GM12801 (cell line): ENCODE data around the gene MAB21L3.

Experiments
- TF ChIP-seq, protein P1 (sequence below): IDR thresholded peaks from one replicate; pipeline ENCODE4 v1.5.1; 2011; ENCODE audit warnings: control low read depth; ENCODE audit not compliant: insufficient read length; ENCODE audit errors: extremely low read depth

The MAB21L3 gene

DNA sequence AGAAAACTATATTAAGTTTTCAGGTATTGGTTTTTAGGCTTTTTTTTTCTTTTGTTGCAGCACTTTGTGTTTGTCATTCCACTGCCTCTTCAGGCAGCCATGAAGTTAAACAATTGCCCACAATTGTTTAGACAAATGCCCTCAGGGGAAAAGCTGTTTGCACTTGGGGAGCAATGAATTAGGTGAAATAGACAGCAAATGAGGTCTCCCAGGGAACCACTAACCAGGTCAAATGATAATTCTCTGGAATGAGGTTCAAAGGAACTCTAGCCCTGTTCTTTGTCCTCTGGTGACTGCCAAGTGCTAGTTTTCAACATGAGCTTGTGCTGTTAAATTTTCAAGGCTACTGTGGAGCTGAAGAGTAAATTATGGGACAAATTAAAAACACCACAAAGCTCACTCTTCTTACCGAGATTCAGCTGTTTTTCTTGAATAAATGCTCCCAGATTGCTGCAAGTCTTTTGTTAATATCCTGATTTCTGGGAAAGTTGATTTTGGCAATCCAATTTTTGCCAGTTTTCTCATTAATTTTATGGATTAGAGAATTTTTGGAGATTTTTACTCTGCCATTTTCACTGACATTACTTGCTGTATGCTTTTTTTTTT lies 15.1 kb upstream of the MAB21L3 start:
- TF ChIP-seq, protein P1, sequence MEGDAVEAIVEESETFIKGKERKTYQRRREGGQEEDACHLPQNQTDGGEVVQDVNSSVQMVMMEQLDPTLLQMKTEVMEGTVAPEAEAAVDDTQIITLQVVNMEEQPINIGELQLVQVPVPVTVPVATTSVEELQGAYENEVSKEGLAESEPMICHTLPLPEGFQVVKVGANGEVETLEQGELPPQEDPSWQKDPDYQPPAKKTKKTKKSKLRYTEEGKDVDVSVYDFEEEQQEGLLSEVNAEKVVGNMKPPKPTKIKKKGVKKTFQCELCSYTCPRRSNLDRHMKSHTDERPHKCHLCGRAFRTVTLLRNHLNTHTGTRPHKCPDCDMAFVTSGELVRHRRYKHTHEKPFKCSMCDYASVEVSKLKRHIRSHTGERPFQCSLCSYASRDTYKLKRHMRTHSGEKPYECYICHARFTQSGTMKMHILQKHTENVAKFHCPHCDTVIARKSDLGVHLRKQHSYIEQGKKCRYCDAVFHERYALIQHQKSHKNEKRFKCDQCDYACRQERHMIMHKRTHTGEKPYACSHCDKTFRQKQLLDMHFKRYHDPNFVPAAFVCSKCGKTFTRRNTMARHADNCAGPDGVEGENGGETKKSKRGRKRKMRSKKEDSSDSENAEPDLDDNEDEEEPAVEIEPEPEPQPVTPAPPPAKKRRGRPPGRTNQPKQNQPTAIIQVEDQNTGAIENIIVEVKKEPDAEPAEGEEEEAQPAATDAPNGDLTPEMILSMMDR = no peak

DNA sequence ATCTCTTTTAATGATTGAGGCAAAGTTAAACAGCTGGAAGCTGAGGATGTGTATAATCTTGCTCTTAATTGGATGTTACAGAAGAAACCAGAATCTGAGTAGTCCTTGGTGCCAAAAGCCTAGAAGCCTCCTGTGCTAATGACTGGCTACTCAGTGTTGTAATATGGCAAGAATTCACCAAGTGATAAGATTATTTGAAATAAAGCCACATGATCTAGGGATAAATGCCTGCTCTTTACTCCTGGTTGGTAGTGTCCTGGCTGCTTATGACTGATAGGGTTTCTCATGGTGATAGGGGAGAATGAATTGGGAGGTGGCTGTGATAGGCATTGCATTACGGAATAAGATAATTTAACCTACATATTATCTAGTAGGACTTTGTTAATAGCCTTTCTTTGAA lies 13.6 kb upstream of the MAB21L3 start:
- TF ChIP-seq, protein P1 = no peak

DNA sequence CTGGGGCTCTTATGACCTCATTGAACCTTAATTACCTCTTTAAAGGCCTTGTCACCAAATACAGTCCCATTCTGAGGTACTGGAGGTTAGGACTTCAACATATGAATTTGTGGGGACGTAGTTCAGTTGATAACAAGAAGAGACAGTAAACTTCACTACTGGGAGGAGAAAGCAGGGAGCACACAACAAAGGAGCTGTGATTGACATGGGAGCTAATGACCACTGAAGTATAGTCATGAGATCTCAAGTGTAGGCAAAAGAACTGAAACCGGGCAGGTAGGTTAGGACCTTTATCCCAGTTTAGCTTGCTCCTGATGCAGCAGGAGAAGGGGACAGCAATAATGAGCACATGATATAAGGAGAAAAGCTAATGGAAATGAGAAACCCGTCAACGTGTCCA lies 11.8 kb upstream of the MAB21L3 start:
- TF ChIP-seq, protein P1 = no peak

DNA sequence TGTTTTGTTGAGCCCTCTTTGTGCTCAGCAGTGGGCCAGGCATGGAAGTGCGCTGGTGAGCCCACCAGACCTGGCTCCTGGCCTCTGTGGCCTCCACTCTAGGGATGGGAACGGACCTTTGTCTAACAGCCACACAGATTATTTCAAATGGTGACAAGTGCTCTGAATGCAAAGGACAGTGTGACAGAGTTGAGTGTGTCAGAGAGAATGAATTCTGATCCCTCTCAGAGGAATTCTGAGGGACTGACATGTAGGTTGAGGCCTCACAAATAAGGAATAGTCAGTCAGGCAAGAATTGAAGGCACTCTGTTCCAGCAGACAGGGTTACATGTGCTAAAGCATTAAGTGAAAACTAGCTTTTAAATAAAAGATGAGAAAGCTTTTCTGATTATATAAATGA lies 11.3 kb upstream of the MAB21L3 start:
- TF ChIP-seq, protein P1 = no peak

DNA sequence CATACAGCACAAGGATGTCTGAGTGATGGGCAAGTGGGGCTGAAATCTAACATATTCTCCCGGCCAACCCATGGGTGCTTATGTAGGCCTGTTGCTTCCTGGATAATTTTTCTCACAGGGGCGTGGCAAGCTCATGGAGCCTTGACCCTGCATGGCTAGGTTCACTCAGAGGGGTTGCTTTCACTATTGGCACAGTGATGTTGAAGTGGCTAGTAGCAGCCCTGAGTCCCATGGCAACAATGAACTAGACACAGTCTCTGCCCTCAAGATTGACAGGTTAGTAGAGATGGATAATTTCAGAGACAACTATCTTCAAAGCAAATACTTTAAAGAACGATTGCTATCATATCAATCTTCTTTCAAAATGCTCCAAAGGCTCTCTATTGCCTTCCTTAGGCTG lies 6.5 kb upstream of the MAB21L3 start:
- TF ChIP-seq, protein P1 = no peak

DNA sequence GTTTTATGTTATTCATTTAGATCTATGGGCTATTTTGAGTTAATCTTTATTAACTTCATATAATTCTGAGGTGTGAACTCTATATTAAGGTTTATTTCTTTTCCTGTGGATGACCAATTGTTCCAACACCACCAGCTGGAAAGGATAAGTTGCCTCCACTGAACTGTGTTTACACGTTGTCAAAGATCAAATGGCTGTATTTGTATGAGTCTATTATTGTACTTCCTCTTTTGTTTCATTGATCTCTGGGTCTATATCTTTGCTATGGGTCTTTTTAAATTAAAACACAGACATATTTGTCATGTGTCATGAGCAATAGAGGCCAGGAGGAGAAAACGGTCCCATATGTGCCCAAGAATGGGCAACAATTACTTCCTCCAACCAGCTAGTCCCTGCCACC lies 5.2 kb upstream of the MAB21L3 start:
- TF ChIP-seq, protein P1 = no peak

DNA sequence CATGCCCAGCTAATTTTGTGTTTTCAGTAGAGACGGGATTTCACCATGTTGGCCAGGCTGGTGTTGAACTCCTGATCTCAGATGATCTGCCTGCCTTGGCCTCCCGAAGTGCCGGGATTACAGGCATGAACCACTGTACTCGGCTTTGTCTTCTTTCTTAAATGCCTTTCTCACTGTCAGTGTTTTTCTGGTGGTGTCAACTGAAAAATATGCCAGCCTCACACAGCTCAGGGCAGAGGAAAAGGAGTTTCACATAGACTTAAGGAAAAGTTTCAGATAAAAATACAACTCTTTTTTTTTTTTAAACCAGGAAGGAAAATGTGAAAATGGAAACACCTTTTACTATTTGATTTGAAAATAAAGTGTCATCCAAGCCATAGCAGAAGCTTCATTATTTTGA lies 4.6 kb upstream of the MAB21L3 start:
- TF ChIP-seq, protein P1 = no peak
